LNCAP (cell line): Measurements from ENCODE around the gene TWNK.

Experiments
- TF ChIP-seq, protein P1 (sequence below): fragments of 450-650 bp; IDR thresholded peaks from 2 replicates; pipeline ENCODE4 v1.5.1; 2017; ENCODE audit warnings: mild to moderate bottlenecking

The TWNK gene

DNA sequence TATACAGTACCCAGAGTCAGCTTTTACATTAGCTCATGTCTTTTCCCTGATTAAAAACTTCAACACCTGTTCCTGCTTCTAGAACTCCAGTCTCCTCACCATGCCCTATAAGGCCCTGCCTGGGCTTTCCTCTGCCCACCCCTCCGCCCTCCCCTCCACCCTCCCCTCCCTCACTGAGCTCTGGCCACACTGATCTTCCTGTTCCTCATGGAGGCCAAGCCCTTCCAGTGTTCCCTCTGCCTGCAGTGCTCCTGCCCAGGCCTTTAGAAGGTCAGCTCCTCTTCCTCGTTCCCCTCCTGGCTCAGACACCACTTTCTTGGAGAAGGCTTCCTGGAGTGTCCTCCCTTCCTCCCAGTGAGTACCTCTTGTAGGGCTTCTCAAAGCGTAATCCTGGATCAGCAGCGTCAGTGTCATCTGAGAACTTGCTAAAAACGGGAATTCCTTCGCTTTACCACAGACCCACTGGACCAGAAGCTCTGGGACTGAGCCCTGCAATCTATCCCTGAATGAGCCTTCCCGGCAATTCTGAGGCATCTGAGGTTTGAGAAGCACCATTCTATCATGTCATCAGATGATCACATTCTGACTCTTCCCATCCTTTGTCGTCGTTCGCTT is 39.9 kb downstream of the TWNK start:
- TF ChIP-seq, protein P1, sequence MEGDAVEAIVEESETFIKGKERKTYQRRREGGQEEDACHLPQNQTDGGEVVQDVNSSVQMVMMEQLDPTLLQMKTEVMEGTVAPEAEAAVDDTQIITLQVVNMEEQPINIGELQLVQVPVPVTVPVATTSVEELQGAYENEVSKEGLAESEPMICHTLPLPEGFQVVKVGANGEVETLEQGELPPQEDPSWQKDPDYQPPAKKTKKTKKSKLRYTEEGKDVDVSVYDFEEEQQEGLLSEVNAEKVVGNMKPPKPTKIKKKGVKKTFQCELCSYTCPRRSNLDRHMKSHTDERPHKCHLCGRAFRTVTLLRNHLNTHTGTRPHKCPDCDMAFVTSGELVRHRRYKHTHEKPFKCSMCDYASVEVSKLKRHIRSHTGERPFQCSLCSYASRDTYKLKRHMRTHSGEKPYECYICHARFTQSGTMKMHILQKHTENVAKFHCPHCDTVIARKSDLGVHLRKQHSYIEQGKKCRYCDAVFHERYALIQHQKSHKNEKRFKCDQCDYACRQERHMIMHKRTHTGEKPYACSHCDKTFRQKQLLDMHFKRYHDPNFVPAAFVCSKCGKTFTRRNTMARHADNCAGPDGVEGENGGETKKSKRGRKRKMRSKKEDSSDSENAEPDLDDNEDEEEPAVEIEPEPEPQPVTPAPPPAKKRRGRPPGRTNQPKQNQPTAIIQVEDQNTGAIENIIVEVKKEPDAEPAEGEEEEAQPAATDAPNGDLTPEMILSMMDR: no peak

DNA sequence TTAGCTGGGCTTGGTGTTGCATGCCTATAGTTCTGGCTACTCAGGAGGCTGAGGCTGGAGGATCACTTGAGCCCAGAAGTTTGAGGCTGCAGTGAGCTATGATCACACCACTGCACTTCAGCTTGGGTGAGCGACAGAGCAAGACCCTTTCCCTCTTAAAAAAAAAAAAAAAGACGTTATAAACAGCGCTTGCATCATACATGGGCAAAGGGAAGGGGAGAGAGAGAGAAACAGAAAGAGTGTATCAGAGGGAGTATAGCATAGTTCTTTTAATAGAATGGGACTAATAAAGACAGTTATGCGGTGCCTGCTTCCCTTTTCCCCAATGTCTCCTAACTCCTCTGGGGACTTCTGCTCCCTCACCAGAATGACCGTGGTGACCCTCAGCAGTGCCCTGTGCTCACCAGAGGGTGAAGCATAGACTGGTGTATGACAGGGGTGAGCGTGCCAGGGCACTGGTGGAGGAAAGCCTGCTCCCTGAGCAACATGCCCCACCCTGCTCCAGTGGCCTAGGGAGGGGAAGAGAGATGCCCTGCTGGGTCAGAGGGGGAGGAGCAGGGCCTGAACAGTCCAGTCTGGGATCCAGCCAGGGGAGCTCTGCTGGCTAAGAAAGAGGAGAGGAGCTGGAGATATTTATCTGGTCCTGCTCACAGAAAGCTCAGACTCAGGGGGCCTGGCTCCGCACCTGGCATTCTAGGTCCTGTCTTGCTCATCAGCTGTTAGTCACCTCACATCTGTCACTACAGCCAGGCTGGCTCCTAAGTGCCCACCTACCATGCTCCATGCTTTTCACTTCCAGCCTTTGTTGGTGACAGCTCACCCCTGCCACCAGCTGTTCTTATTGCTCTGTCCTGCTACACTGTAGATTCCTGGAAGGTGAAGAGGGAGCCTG is 41.3 kb downstream of the TWNK start:
- TF ChIP-seq, protein P1: no peak

DNA sequence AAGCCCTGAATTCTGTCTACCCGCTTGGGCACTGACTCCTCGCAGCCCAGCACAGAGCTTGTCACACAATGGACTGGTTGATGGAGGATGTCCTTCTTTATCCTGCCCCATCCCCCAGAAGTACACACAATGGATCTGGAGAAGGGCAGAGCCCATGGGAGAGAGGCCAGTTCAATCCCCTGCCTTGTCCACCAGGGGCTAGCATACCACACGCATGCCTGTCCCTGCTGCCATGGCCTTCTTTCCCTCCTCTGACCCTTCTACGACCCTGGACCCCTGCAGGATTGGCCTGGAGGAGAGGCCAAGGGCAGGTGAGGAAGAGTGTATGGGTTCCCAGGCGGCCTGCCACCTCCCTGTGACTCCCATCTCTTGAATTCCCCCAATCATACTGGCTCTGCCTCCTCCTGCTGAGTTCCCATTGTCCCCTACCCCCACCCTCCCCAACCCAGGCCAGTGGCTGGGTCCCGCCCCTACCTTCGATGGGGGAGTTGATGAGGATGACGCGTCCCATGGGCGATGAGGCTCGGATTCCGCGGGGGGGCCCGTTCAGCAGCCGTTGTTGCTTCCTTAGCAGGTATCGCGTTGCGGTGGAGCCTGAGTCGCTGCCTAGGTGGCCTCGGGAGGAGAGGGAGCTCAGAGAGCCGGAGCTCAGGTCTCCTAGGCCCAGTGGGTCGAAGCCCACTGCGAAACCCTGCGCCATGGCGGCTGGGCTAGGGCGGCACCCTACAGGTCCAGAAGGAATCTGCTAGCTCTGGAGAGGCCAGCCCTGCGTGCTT is 42.4 kb downstream of the TWNK start:
- TF ChIP-seq, protein P1: no peak

DNA sequence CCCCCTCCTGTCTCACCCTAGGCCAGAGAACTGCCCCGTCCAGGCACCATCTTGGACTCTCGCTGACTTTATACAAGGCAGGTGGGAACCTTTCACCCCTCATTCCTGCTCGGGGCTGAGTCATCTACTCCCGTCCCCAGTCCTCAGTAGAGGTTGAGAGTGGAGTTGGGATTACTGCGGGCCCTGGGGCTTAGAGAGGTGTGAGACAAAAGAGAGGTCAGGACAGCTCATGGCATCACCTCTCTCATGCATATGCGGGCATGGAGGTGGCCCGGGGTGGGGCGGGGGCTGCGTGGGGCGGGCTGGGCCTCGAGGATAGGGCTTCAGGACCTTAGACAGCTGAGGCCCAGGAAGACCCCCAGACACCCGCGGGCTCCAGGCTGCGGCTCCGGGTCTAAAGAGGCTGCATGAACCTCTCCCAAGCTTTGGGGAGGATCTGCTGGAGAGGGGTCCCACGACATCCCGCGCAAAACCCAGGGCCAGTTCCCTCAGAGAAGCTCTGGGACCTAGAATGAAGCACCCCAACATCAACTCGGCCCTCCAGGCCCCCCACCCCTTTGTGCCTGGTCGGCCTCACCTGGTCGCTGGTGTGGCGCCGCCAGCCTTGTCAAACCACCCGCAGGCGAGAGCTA is 43.3 kb downstream of the TWNK start:
- TF ChIP-seq, protein P1: no peak

DNA sequence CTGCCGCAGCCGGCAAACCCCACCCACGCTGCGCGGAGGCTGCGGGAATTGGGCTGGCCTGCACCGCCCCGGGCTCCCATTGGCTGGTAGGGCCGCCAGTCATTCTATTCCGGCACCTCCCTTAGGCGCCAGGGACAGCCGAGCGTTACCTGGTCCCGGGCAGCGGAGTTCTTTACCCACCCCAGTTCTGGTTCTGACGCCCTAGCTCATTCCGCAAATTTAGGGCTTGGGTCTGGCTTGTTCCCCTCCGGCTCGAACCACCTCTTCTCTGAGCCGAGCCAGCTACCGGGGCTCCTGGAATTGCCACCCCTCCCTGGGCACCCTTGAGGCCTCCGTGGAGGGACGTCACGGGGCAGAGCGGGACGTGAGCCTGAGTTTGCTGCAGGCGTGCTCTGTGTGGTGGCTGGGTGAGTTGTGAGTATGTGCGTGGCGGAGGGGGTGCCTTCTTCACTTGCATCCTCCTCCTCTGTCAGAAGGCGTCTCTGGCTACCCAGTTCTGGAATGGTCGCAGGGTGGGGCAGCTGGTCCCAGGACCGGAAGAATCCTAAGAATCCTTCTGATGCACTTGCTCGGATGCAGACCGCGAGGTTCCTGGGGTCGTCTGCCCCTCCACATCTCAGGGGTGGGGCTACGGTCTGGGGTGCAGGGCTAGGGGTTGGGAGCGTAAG is 43.9 kb downstream of the TWNK start, which contains the start of the genes PDZD7 and SFXN3:
Gene PDZD7, minus strand, starts transcription at position 2 of the 668 bp plus-strand sequence. CDS start 910 bp downstream, outside the sequence.
Gene SFXN3, plus strand, starts transcription at position 107 of the 668 bp plus-strand sequence. CDS start 3,461 bp downstream, outside the sequence.
- TF ChIP-seq, protein P1: no peak

DNA sequence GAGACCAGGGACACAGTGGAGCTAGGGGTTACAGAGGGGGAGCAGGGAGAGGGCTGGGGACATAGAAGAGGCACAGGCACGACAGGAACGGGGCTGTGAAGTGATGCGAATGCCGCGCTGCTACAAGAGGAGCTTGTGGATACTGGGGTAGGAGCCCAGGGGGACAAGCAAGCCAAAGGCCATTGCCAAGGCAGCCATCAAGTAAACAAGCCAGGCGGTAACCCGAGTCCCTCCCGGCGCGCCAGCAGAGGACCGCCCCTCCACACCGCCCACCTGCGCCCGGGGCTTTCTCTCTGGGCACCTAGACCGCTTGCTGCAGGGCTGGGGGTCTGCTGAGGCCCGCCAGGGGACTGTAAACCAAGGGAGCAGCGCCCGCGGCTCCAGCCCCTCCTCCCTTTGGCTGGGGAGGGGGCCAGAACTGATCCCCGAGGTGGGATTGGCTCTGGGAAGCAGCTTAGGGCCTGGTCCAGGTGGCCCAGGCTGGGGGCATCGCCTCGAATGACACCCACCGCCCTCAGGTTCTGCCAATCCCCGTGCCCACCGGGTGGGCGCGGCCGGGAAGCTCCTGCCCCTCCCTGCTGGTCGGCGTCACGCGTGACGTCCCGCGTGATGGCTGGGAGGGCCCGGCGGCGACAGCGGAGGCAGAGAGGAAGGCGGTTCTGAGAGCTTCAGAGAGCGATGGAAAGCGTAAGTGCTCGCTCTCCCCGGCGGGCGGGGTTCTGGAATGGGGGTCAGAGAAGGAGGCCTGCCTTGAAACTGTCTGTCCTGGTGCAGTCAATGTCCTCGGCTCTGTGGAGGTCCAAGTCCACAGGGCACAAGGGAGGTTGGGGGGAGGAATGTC is 44.7 kb downstream of the TWNK start:
- TF ChIP-seq, protein P1: no peak
